ENCODE measurements around the gene FAH. TPM values are rescaled to one million over a fixed set of nuclear protein-coding genes. Genes with fewer than 3 reads are reported as not detected.

The FAH gene
- total and polyA plus RNA-seq, 4 experiments from 2014 or later = 6.2 to 8.9 (median 7.2) TPM

- Mint-ChIP-seq H3K27ac (no peak overlapping the region), H3K27me3 (peaks cover 8 to 16% of the 10 kb centered on the region in 2 donors), H3K4me3 (no peak overlapping the region), H3K4me1 (no peaks in the 10 kb centered on the region), H3K9me3 (peaks cover 0 to 1% (median 0%) of the 10 kb centered on the region in 8 donors), H3K36me3 (no peaks in the 10 kb centered on the region)
- CTCF ChIA-PET (ENCODE audit: partially characterized antibody) = interaction anchor here (0.6 kb wide), 1 partner anchor 1196 kb away, joined by 3 read pairs; no protein-coding TSS in a partner anchor
- no peak for DNase-seq
- Histone ChIP-seq H3K27me3 (ENCODE audit: insufficient read depth, low read length) (peaks cover 3% of the 10 kb centered on the region), H3K36me3 (ENCODE audit: insufficient read depth, low read length) (no peaks in the 10 kb centered on the region), H3K4me3 (ENCODE audit: low read length in 2 of 2) (no peak overlapping the region), H3K4me1 (ENCODE audit: insufficient read depth, low read length) (no peaks in the 10 kb centered on the region), H3K27ac (ENCODE audit: low read depth, low read length) (no peak overlapping the region), H3K9me3 (ENCODE audit: control insufficient read depth in 1 of 2, low read length in 2 of 2) (no peaks in the 10 kb centered on the region)
- intact Hi-C loops (cut with micrococcal nuclease) = no loop called here
- POLR2A ChIA-PET (ENCODE audit: partially characterized antibody) = no interaction called here
These were observed 50.0 kb downstream of the FAH start for GRCh38 chr15:80202641-80203360.

- peaks cover 4% of the 10 kb centered on the region for H3K27me3 ChIP-seq (ENCODE audit: insufficient read depth, low read length)
- DNase-seq = no peak
- ChIA-PET POLR2A (ENCODE audit: partially characterized antibody) (no interaction called here), CTCF (ENCODE audit: partially characterized antibody) (no interaction called here)
- H3K4me1 Mint-ChIP-seq = no peaks in the 10 kb centered on the region
- peaks cover 11 to 17% of the 10 kb centered on the region in 2 donors for H3K27me3 Mint-ChIP-seq
- H3K4me1 ChIP-seq (ENCODE audit: insufficient read depth, low read length) = no peaks in the 10 kb centered on the region
- no peaks in the 10 kb centered on the region for H3K36me3 Mint-ChIP-seq
- H3K36me3 ChIP-seq (ENCODE audit: insufficient read depth, low read length) = no peaks in the 10 kb centered on the region
- H3K4me3 ChIP-seq (ENCODE audit: low read length in 2 of 2) = no peak overlapping the region
- no peaks in the 10 kb centered on the region for H3K9me3 ChIP-seq (ENCODE audit: control insufficient read depth in 1 of 2, low read length in 2 of 2)
- no peaks in the 10 kb centered on the region for H3K9me3 Mint-ChIP-seq
- H3K27ac Mint-ChIP-seq = no peak overlapping the region
- H3K27ac ChIP-seq (ENCODE audit: low read depth, low read length) = no peak overlapping the region
- H3K4me3 Mint-ChIP-seq = no peak overlapping the region
- intact Hi-C loops (cut with micrococcal nuclease) = no loop called here
These were observed 50.6 kb downstream of the FAH start for GRCh38 chr15:80203361-80203885.

DNA sequence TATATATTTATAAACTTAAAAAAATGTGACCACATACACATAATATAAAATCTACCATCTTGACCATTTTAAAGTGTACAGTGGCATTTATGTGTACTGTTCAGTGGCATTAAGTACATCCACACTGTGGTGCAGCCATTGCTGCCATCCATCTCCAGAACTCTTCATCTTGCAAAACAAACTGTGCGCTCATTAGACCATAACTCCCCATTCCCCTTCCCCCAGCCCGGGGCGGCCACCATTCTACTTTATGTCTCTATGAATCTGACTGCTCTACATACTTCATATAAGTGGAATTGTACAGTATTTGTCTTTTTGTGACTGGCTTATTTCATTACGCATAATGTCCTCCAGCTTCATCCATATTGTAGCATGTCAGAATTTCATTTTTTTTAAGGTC lies 51.4 kb downstream of the FAH start:
- H3K9me3 Mint-ChIP-seq = no peaks in the 10 kb centered on the region
- no peaks in the 10 kb centered on the region for H3K9me3 ChIP-seq (ENCODE audit: control insufficient read depth in 1 of 2, low read length in 2 of 2)
- ChIA-PET CTCF (ENCODE audit: partially characterized antibody) (no interaction called here), POLR2A (ENCODE audit: partially characterized antibody) (no interaction called here)
- no peaks in the 10 kb centered on the region for H3K36me3 ChIP-seq (ENCODE audit: insufficient read depth, low read length)
- H3K27ac Mint-ChIP-seq = no peak overlapping the region
- intact Hi-C loops (cut with micrococcal nuclease) = no loop called here
- DNase-seq = no peak
- H3K4me3 Mint-ChIP-seq = no peak overlapping the region
- peaks cover 4% of the 10 kb centered on the region for H3K27me3 ChIP-seq (ENCODE audit: insufficient read depth, low read length)
- no peaks in the 10 kb centered on the region for H3K4me1 ChIP-seq (ENCODE audit: insufficient read depth, low read length)
- H3K36me3 Mint-ChIP-seq = no peaks in the 10 kb centered on the region
- H3K27ac ChIP-seq (ENCODE audit: low read depth, low read length) = no peak overlapping the region
- no peaks in the 10 kb centered on the region for H3K4me1 Mint-ChIP-seq
- peaks cover 13 to 16% of the 10 kb centered on the region in 2 donors for H3K27me3 Mint-ChIP-seq
- H3K4me3 ChIP-seq (ENCODE audit: low read length in 2 of 2) = no peak overlapping the region

DNA sequence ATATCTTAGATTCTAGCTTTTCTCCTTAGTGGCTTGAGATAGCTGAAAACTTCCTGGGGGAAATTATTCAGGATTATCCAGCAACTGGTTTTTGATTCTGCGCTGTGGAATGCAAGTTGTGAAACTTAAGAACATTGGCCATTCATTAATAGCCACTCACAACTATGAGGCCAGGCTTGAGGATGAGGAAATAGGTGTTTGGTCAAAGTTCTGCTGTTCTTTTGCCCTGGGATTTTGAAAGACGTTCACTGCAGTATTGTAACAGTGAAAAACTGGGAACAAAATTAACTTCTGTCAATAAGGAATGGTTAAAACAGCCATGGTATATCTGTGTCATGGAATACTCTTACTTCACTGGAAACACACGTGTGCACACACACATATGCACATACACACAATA lies 55.1 kb downstream of the FAH start:
- Histone ChIP-seq H3K36me3 (ENCODE audit: insufficient read depth, low read length) (no peaks in the 10 kb centered on the region), H3K4me3 (ENCODE audit: low read length in 2 of 2) (no peak overlapping the region), H3K9me3 (ENCODE audit: control insufficient read depth in 1 of 2, low read length in 2 of 2) (no peaks in the 10 kb centered on the region), H3K27ac (ENCODE audit: low read depth, low read length) (no peak overlapping the region), H3K4me1 (ENCODE audit: insufficient read depth, low read length) (no peaks in the 10 kb centered on the region), H3K27me3 (ENCODE audit: insufficient read depth, low read length) (peaks cover 4% of the 10 kb centered on the region)
- Mint-ChIP-seq H3K9me3 (no peaks in the 10 kb centered on the region), H3K27ac (no peak overlapping the region), H3K4me3 (no peak overlapping the region), H3K27me3 (peaks cover 20 to 26% of the 10 kb centered on the region in 2 donors), H3K36me3 (no peaks in the 10 kb centered on the region), H3K4me1 (no peaks in the 10 kb centered on the region)
- POLR2A ChIA-PET (ENCODE audit: partially characterized antibody) = no interaction called here
- CTCF ChIA-PET (ENCODE audit: partially characterized antibody) = interaction anchor here (0.7 kb wide), 1 partner anchor 36 kb away, joined by 3 read pairs; no protein-coding TSS in a partner anchor
- no peak for DNase-seq
- intact Hi-C loops (cut with micrococcal nuclease) = no loop called here

GRCh38 chr15:80208758-80209734 lies 56.2 kb downstream of the FAH start:
- peaks cover 4% of the 10 kb centered on the region for H3K27me3 ChIP-seq (ENCODE audit: insufficient read depth, low read length)
- intact Hi-C loops (cut with micrococcal nuclease) = no loop called here
- DNase-seq = no peak
- Mint-ChIP-seq H3K4me3 (no peak overlapping the region), H3K36me3 (no peaks in the 10 kb centered on the region), H3K27ac (no peak overlapping the region), H3K4me1 (no peaks in the 10 kb centered on the region), H3K9me3 (peaks cover 0 to 3% (median 0%) of the 10 kb centered on the region in 8 donors), H3K27me3 (peaks cover 25 to 33% of the 10 kb centered on the region in 2 donors)
- CTCF ChIA-PET (ENCODE audit: partially characterized antibody) = no interaction called here
- no peaks in the 10 kb centered on the region for H3K9me3 ChIP-seq (ENCODE audit: control insufficient read depth in 1 of 2, low read length in 2 of 2)
- no peak overlapping the region for H3K4me3 ChIP-seq (ENCODE audit: low read length in 2 of 2)
- H3K27ac ChIP-seq (ENCODE audit: low read depth, low read length) = no peak overlapping the region
- H3K4me1 ChIP-seq (ENCODE audit: insufficient read depth, low read length) = no peaks in the 10 kb centered on the region
- H3K36me3 ChIP-seq (ENCODE audit: insufficient read depth, low read length) = no peaks in the 10 kb centered on the region
- POLR2A ChIA-PET (ENCODE audit: partially characterized antibody) = no interaction called here

GRCh38 chr15:80210611-80211573 lies 58.1 kb downstream of the FAH start:
- H3K4me3 Mint-ChIP-seq = no peak overlapping the region
- H3K27me3 Mint-ChIP-seq = peaks cover 25% of the 10 kb centered on the region in 2 donors
- no peaks in the 10 kb centered on the region for H3K9me3 ChIP-seq (ENCODE audit: control insufficient read depth in 1 of 2, low read length in 2 of 2)
- H3K27ac Mint-ChIP-seq = no peak overlapping the region
- no peaks in the 10 kb centered on the region for H3K4me1 ChIP-seq (ENCODE audit: insufficient read depth, low read length)
- H3K4me3 ChIP-seq (ENCODE audit: low read length in 2 of 2) = no peak overlapping the region
- H3K4me1 Mint-ChIP-seq = no peaks in the 10 kb centered on the region
- H3K36me3 Mint-ChIP-seq = no peaks in the 10 kb centered on the region
- H3K36me3 ChIP-seq (ENCODE audit: insufficient read depth, low read length) = no peaks in the 10 kb centered on the region
- intact Hi-C loops (cut with micrococcal nuclease) = no loop called here
- POLR2A ChIA-PET (ENCODE audit: partially characterized antibody) = no interaction called here
- CTCF ChIA-PET (ENCODE audit: partially characterized antibody) = no interaction called here
- peaks cover 0 to 3% (median 0%) of the 10 kb centered on the region in 8 donors for H3K9me3 Mint-ChIP-seq
- no peak for DNase-seq
- H3K27me3 ChIP-seq (ENCODE audit: insufficient read depth, low read length) = peaks cover 4% of the 10 kb centered on the region
- no peak overlapping the region for H3K27ac ChIP-seq (ENCODE audit: low read depth, low read length)
